ENCODE data around the gene ARHGAP32. TPM values are rescaled to one million over a fixed set of nuclear protein-coding genes. Genes with fewer than 3 reads are reported as not detected.

ARHGAP32 gene
- total RNA-seq, 1 experiment from 2014 or later: 22.0 TPM

DNA sequence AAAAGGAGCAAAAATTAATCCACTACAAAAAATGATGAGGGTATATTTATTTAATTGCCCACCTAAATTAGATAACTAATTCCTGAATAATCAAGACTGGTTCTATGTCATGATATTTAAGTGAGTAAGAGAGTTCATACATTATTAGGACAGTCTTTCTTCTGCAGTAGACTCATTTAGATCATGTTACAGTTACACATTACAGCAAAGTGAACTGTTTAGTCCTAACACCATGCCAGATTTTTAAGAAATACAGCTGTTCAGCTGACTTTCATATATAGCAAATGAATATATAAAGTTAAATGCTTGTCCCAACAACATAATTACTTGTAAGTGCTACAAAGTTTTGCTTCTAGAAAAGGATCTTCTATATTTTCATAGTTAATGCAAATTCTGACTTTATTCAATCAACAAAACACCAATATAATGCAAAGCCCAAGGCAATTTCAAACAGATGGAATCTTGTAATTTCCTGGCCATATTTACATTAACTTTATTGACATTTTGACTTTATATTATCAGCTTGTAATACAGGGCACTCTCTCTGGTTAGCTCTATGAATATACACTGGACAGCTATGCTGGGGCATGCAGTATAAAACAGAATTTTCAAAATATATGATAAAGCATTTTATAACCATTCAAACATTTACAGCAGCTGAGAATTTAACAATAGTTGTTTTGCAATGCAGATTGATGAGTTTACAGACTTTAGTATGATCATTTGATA, 203.7 kb downstream of the ARHGAP32 start:
- Histone ChIP-seq H4K91ac (ENCODE audit: insufficient read length, low read depth, low read length) (no peak overlapping the region), H2AK5ac (ENCODE audit: insufficient read length, low read length) (no peak overlapping the region), H3K23me2 (ENCODE audit: insufficient read length, low read depth, low read length, poor library complexity, severe bottlenecking) (no peaks in the 10 kb centered on the region), H3K4me1 (ENCODE audit: insufficient read depth, low read length) (no peaks in the 10 kb centered on the region), H2BK15ac (ENCODE audit: low read depth, low read length) (no peak overlapping the region), H3K14ac (ENCODE audit: insufficient read depth, low read length) (no peak overlapping the region), H3K18ac (ENCODE audit: insufficient read length, low read depth, low read length) (no peak overlapping the region), H3K27me3 (ENCODE audit: insufficient read depth, low read length) (no peaks in the 10 kb centered on the region), H2BK5ac (ENCODE audit: insufficient read length, low read length) (no peak overlapping the region), H3K56ac (ENCODE audit: insufficient read length, low read depth, low read length) (no peak overlapping the region), H4K5ac (ENCODE audit: insufficient read length, low read depth, low read length) (no peak overlapping the region), H2BK12ac (ENCODE audit: insufficient read length, low read depth, low read length) (no peak overlapping the region), H3K4me2 (ENCODE audit: insufficient read depth, insufficient read length, low read length) (no peak overlapping the region), H2BK120ac (ENCODE audit: low read depth, low read length, poor library complexity, severe bottlenecking) (no peak overlapping the region), H2AFZ (ENCODE audit: low read length) (no peak overlapping the region), H3T11ph (ENCODE audit: low read length) (no peak overlapping the region), H4K8ac (replicated peaks; ENCODE audit: insufficient read length, low read depth, low read length) (no peak overlapping the region), H3K9ac (ENCODE audit: extremely low read depth, insufficient read length, low read length) (no peak overlapping the region), H4K20me1 (ENCODE audit: control insufficient read depth, insufficient read depth, insufficient read length) (no peaks in the 10 kb centered on the region), H3K79me2 (ENCODE audit: insufficient read depth, low read length) (no peaks in the 10 kb centered on the region), H3K4ac (ENCODE audit: low read depth, low read length) (no peak overlapping the region), H3K27ac (ENCODE audit: insufficient read length, low read depth, low read length) (no peak overlapping the region), H3K9me3 (ENCODE audit: control insufficient read depth, low read depth, low read length) (no peaks in the 10 kb centered on the region), H2BK20ac (ENCODE audit: low read depth, low read length, poor library complexity, severe bottlenecking) (no peak overlapping the region), H3K23ac (ENCODE audit: insufficient read length, low read depth, low read length) (no peak overlapping the region), H3K79me1 (ENCODE audit: insufficient read depth, low read depth, low read length, poor library complexity, severe bottlenecking) (no peaks in the 10 kb centered on the region)
- H3K36me3 Mint-ChIP-seq (ENCODE audit: insufficient read depth in 1 of 3, low read depth in 3 of 3): peaks cover 0 to 16% (median 11%) of the 10 kb centered on the region in 3 experiments; a peak in 4 of 7 replicates
- H3K9me3 Mint-ChIP-seq: no peaks in the 10 kb centered on the region
- no peaks in the 10 kb centered on the region for H3K27me3 Mint-ChIP-seq (ENCODE audit: low read depth)
- DNase-seq: no peak
- H3K4me3 Mint-ChIP-seq: no peak overlapping the region
- H3K4me1 Mint-ChIP-seq: peaks cover 7 to 8% of the 10 kb centered on the region in 2 experiments; a peak in 2 of 4 replicates
- TF ChIP-seq, protein P1, sequence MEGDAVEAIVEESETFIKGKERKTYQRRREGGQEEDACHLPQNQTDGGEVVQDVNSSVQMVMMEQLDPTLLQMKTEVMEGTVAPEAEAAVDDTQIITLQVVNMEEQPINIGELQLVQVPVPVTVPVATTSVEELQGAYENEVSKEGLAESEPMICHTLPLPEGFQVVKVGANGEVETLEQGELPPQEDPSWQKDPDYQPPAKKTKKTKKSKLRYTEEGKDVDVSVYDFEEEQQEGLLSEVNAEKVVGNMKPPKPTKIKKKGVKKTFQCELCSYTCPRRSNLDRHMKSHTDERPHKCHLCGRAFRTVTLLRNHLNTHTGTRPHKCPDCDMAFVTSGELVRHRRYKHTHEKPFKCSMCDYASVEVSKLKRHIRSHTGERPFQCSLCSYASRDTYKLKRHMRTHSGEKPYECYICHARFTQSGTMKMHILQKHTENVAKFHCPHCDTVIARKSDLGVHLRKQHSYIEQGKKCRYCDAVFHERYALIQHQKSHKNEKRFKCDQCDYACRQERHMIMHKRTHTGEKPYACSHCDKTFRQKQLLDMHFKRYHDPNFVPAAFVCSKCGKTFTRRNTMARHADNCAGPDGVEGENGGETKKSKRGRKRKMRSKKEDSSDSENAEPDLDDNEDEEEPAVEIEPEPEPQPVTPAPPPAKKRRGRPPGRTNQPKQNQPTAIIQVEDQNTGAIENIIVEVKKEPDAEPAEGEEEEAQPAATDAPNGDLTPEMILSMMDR (conservative IDR thresholded peaks at IDR 0.05): no peak
- no peak overlapping the region for H3K27ac Mint-ChIP-seq
